GM12875 (cell line): Measurements from ENCODE around the gene RFPL3.

Source experiments
- H3K4me3 ChIP-seq: one replicate; pipeline ENCODE4 v1.5.1; 2011; ENCODE audit warnings: low read depth, low read length, control low read depth
- TF ChIP-seq, protein P1 (sequence below): IDR thresholded peaks from 2 replicates; pipeline ENCODE4 v1.5.1; 2011; ENCODE audit warnings: low read depth, mild to moderate bottlenecking, control low read depth, inconsistent platforms, low read length, moderate library complexity, borderline replicate concordance; ENCODE audit not compliant: insufficient read depth

Gene RFPL3

DNA sequence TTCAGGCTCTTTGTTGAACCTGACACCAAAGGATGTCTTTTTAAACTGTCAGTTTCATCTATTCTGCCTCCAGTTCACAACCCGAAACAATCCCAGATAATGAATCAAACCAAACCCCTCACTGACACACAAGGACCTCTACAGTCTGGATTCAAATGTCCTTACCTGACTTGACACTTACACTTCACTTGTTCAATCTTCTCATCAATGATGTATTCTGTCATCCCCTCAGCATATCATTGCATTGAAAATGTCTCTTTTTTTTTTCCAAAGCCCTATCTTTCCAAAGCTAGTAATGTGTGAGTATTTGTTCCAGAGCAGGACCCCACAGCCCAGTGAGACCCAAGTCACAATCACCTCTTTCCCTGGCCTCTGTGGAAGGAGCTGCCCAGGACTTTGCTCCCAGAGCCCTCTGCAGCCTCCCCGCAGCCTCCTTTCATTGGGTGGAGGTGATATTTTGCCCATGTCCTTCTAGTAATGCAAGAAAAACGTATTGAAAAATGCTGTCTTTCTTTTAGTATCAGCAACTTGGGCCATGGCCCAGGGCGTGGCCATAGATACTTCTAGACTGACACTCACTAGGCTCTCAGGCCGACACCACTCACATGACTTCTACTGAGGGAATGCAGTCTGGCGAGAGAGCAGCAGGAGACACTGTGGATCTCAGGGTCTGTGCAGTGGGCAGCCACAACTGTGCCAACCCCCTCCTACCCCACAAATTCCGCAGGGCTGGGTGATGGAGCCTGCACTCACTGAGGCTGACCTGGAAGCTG is 18.2 kb downstream of the RFPL3 start:
- no peak overlapping the region for H3K4me3 ChIP-seq
- TF ChIP-seq, protein P1, sequence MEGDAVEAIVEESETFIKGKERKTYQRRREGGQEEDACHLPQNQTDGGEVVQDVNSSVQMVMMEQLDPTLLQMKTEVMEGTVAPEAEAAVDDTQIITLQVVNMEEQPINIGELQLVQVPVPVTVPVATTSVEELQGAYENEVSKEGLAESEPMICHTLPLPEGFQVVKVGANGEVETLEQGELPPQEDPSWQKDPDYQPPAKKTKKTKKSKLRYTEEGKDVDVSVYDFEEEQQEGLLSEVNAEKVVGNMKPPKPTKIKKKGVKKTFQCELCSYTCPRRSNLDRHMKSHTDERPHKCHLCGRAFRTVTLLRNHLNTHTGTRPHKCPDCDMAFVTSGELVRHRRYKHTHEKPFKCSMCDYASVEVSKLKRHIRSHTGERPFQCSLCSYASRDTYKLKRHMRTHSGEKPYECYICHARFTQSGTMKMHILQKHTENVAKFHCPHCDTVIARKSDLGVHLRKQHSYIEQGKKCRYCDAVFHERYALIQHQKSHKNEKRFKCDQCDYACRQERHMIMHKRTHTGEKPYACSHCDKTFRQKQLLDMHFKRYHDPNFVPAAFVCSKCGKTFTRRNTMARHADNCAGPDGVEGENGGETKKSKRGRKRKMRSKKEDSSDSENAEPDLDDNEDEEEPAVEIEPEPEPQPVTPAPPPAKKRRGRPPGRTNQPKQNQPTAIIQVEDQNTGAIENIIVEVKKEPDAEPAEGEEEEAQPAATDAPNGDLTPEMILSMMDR, result no peak

DNA sequence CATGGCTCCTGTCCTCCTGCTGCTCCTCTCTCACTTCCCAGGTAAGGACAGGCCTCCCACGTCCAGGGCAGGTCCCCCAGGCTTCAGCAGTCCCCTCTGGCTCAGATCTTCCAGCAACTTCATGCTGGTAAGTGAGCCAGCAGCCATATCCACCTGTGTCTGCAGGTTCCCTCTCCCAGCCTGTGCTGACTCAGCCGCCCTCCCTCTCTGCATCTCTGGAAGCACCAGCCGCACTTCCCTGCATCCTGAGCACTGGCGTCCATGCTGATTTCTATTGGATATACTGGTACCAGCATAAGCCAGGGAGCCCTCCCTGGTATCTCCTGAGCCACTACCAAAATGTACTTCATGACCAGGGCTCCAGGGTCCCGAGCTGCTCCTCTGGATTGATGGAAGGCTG is 19.0 kb downstream of the RFPL3 start:
- TF ChIP-seq, protein P1, result no peak
- no peak overlapping the region for H3K4me3 ChIP-seq

DNA sequence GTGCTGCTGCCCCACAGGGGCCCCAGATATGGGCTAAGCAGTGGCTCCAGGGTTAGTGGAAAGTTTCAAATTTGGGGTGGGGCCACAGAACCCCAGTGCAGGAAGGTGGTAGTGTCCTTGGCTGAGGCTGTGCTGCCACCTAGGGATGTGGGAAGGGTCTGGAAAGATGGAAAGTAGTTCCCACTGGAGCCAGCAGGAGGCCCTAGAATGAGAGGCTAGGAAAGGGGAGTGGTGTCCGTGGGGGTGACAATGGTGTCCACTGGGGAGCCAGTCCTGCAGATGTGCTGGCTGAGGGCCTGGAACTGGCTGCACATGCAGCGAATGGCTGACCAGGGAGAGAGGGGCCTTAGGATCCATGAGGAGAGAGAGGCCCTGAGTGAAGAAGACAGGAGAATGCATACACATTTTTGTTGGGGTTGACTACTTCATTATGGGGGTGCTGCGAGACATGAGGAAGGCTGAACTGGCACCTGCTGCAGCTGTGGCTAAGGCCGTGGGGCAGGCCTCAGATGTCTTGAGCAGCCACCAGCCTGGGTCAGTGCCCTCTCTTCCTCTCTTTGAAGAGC is 21.1 kb downstream of the RFPL3 start:
- TF ChIP-seq, protein P1, result peak; percentile 64
- no peak overlapping the region for H3K4me3 ChIP-seq

DNA sequence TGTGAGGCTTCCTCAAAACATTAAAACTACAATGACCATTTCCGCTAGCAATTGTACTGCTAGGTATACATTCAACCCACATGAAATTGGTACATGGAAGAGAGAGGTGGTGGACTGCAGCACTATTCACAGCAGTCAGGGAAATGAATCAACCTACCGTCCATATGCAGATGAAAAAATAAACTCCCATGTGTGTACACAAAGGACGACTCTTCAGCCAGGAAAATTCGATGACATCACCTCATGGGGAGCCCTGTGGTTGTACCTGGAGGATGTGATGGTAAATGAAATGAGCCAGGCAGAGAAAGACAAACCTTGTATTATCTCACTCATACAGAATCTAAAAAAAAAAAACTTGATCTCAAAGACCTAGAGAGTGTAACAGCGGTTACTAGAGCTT is 23.3 kb downstream of the RFPL3 start:
- no peak overlapping the region for H3K4me3 ChIP-seq
- TF ChIP-seq, protein P1, result no peak

GRCh38 chr22:32385681-32386080 is 28.0 kb downstream of the RFPL3 start:
- TF ChIP-seq, protein P1, result no peak
- H3K4me3 ChIP-seq, result no peak overlapping the region

DNA sequence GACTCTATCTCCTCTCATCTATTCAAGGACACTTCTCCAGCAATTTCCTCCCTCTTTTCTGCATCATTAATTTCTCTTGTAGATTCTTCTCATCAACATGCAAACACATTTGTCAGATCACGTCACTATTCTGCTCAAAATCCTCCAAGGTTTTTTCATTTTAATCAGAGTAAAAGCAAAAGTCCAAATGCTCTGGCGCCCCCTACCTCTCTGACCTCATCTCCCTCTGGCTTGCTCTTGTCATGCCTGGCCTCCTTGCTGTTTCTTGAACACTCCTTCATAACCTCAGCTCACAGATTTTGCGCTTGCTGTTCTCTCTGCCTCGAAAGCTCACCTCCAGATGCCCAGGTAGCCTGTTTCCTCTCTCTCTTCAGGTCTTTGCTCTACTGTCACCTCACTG is 32.0 kb downstream of the RFPL3 start:
- TF ChIP-seq, protein P1, result peak; percentile 20; the same call in 1 of the 2 replicates
- H3K4me3 ChIP-seq, result no peak overlapping the region

DNA sequence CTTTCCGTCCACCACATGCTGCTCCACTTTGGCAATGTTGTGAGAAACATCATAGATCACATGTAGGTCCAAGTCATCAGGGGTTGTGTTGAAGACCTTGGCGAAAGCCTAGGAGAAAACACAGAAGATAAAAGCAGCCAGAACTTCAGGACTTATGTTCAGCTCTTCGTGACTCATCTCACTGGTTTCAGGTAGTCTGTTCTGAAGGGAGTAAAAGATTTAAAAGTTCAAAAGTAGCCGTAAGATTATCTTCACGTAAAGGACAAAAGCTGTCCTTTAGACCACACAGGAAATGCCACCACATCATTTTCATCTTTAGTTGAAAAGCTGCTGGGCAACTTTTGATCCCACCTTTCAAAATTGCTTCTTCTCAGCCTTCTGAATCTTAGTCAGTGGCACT is 37.4 kb downstream of the RFPL3 start:
- TF ChIP-seq, protein P1, result no peak
- no peak overlapping the region for H3K4me3 ChIP-seq
